ENCODE data around the gene RIPOR1.

RIPOR1 gene

DNA sequence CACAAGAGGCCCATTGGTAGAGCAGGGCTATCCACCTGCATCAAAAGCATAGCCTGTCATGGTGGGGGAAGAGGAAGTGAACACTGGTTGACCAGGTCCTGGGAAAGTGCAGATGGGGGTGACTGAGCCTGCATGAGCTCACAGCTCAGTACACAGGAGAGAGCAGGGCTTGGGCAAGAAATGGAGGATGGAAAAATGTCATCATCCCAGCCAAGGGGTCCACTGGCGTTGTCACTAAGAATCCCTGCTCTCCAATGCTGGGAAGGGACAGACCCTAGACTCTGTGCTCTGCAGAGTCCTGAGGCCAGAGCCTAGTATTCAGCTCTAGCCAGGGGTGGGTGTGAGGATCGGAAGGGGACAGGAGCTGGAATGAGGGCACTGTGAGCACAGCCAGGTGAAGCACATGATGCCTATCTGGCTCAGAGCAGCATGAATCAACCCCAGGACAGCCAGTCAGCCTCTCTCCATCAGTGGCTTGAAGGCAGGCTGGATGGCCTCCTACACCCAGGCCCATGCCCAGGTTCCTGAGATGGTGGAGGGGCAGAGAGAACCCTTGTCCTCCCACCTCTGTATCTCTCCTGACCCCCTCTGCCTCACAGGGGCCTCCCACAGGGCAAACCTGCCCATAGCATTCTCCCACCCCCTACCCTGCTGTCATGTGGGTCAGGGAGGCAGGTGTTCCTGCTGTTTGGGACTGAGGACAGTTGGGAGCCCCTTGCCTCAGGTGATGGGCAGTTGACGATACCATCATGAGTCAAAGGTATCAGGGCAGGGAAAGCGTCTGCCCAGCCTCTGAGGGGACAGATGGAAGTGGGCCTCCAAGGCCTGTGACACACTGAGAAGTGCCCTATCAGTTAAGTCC, 19.9 kb downstream of the RIPOR1 start:
- TF ChIP-seq CTCF (IDR thresholded peaks at IDR 0.05; ENCODE audit: low read depth, low read length) = no peak
- Histone ChIP-seq H3K9me3 (no peaks in the 10 kb centered on the region), H3K27me3 (no peaks in the 10 kb centered on the region), H3K4me3 (ENCODE audit: low read depth, low read length) (no peak overlapping the region), H3K4me1 (peaks cover 5% of the 10 kb centered on the region), H3K36me3 (peaks cover 17% of the 10 kb centered on the region)
- no peak for DNase-seq

GRCh38 chr16:67549240-67549639, 20.6 kb downstream of the RIPOR1 start:
- TF ChIP-seq CTCF (IDR thresholded peaks at IDR 0.05; ENCODE audit: low read depth, low read length) = no peak
- Histone ChIP-seq H3K27me3 (no peaks in the 10 kb centered on the region), H3K4me1 (peaks cover 5% of the 10 kb centered on the region), H3K36me3 (peaks cover 17% of the 10 kb centered on the region), H3K9me3 (no peaks in the 10 kb centered on the region), H3K4me3 (ENCODE audit: low read depth, low read length) (no peak overlapping the region)
- DNase-seq = no peak

DNA sequence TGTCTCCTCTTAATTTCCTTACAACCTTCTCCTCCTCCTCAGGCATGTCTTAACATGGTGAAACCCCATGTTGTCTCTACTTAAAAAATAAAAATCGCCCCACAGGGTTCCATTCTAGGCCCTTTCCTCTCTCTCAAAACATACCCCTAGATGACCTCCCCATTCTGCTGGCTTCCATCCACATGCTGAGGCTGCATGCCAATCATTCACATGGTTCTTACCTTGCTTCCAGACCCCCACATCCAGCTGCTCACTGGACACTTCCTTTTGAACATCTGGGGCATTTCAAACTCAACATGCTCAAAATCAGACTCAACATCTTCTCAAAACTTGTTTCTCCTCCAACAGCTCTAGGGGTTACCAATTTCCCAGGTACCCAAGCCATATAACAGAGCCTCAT, 21.3 kb downstream of the RIPOR1 start:
- peaks cover 5% of the 10 kb centered on the region for H3K4me1 ChIP-seq
- TF ChIP-seq CTCF (IDR thresholded peaks at IDR 0.05; ENCODE audit: low read depth, low read length) = no peak
- no peak for DNase-seq
- peaks cover 12% of the 10 kb centered on the region for H3K36me3 ChIP-seq
- no peaks in the 10 kb centered on the region for H3K27me3 ChIP-seq
- no peak overlapping the region for H3K4me3 ChIP-seq (ENCODE audit: low read depth, low read length)
- H3K9me3 ChIP-seq = no peaks in the 10 kb centered on the region

DNA sequence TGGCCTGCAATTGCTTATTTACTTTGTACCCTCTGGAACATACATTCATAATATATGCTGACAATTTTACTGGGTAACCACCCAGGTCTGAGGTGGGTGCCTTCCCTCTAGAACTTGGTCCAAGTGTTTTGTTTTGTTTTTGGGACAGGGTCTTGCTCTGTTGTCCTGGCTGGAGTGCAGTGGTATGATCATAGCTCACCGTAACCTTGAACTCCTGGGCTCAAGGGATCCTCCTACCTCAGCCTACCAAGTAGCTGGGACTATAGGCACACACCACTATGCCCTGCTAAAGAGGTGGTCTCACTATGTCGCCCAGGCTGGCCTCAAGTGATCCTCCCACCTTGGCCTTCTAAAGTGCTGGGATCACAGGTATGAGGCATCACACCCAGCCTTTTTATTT, 22.5 kb downstream of the RIPOR1 start:
- Histone ChIP-seq H3K4me3 (ENCODE audit: low read depth, low read length) (no peak overlapping the region), H3K9me3 (no peaks in the 10 kb centered on the region), H3K4me1 (peaks cover 5% of the 10 kb centered on the region), H3K27me3 (no peaks in the 10 kb centered on the region), H3K36me3 (peaks cover 7% of the 10 kb centered on the region)
- no peak for DNase-seq
- no peak for TF ChIP-seq CTCF (IDR thresholded peaks at IDR 0.05; ENCODE audit: low read depth, low read length)

- H3K4me1 ChIP-seq = peaks cover 5% of the 10 kb centered on the region
- H3K9me3 ChIP-seq = no peaks in the 10 kb centered on the region
- H3K27me3 ChIP-seq = no peaks in the 10 kb centered on the region
- peaks cover 7% of the 10 kb centered on the region; the same call in 1 of the 2 replicates for H3K36me3 ChIP-seq
- H3K4me3 ChIP-seq (ENCODE audit: low read depth, low read length) = no peak overlapping the region
- no peak for TF ChIP-seq CTCF (IDR thresholded peaks at IDR 0.05; ENCODE audit: low read depth, low read length)
- DNase-seq = no peak
Measured at GRCh38 chr16:67551972-67552371, 23.3 kb downstream of the RIPOR1 start.

DNA sequence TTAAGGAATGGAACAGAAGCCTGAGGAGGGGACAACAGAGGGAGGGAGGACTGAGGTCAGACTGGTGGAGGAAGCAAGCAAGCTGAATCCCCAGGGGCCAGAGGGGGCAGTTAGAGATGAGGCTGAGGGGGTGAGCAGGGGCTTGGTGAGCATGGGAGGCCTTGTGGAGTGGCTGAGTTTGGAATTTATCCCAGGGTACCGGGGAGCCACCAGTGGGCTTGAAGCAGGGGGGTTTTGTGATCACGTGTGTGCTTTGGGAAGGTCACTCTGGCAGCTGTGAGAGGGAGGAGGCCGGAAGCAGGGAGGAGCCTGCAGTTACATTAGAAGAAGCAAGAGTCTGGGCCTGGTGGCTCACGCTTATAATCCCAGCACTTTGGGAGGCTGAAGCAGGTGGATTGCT, 23.8 kb downstream of the RIPOR1 start:
- H3K36me3 ChIP-seq = peaks cover 4% of the 10 kb centered on the region; the same call in 1 of the 2 replicates
- TF ChIP-seq CTCF (IDR thresholded peaks at IDR 0.05; ENCODE audit: low read depth, low read length) = no peak
- H3K4me1 ChIP-seq = peaks cover 5% of the 10 kb centered on the region
- no peak for DNase-seq
- H3K27me3 ChIP-seq = no peaks in the 10 kb centered on the region
- H3K9me3 ChIP-seq = no peaks in the 10 kb centered on the region
- H3K4me3 ChIP-seq (ENCODE audit: low read depth, low read length) = no peak overlapping the region
